ENCODE results near the gene MAML2.

- no peak for TF ChIP-seq POLR2AphosphoS5 (IDR thresholded peaks at IDR 0.05)
- no peak for TF ChIP-seq CTCF (IDR thresholded peaks at IDR 0.05)
Observed at GRCh38 chr11:96260067-96260511, 82.9 kb downstream of the MAML2 start.
